Left forelimb (tissue), 1 donor: ENCODE results near the gene DBP.
"Not testable (repeated sequence)": the region's sequence is repeated elsewhere in the genome, so short reads cannot be mapped to it uniquely, and the experiment has no call there.

Experiments
- DNase-seq: peaks from one replicate; pipeline ENCODE4 v3.0.0-alpha.2; 2018; ENCODE audit warnings: low spot score

Gene DBP

GRCh38 chr19:48639483-48640375 is 2.5 kb upstream of the DBP start:
- DNase-seq: no peak

- DNase-seq: no peak
Observed at GRCh38 chr19:48638831-48639381, 1.7 kb upstream of the DBP start.

GRCh38 chr19:48637948-48638830 is 1.0 kb upstream of the DBP start:
- DNase-seq: peak; percentile 88

GRCh38 chr19:48637449-48637947 is 319 bp upstream of the DBP start:
- DNase-seq: peak; percentile 99

GRCh38 chr19:48635966-48636858 is 967 bp downstream of the DBP start:
- no peak for DNase-seq

GRCh38 chr19:48635263-48635965 is 1.8 kb downstream of the DBP start:
- no peak for DNase-seq

GRCh38 chr19:48634424-48635262 is 2.5 kb downstream of the DBP start:
- DNase-seq: peak; percentile 93

GRCh38 chr19:48634036-48634342 is 3.2 kb downstream of the DBP start:
- DNase-seq: no peak

GRCh38 chr19:48633148-48634035 is 3.8 kb downstream of the DBP start:
- no peak for DNase-seq

GRCh38 chr19:48632692-48633147 is 4.5 kb downstream of the DBP start:
- no peak for DNase-seq

GRCh38 chr19:48632286-48632685 is 4.9 kb downstream of the DBP start:
- DNase-seq: not testable (repeated sequence)

GRCh38 chr19:48631225-48631624 is 6.0 kb downstream of the DBP start:
- DNase-seq: no peak

GRCh38 chr19:48630296-48631063 is 6.7 kb downstream of the DBP start:
- no peak for DNase-seq

GRCh38 chr19:48629599-48630295 is 7.4 kb downstream of the DBP start:
- no peak for DNase-seq

GRCh38 chr19:48629297-48629598 is 7.9 kb downstream of the DBP start:
- DNase-seq: no peak

- DNase-seq: no peak
Observed at GRCh38 chr19:48628486-48629296, 8.5 kb downstream of the DBP start.

- no peak for DNase-seq
Observed at GRCh38 chr19:48627865-48628314, 9.3 kb downstream of the DBP start.
